GM19240 (cell line): ENCODE results near the gene TMPRSS15.

ENCODE experiments used
- DNase-seq: peaks from one replicate; pipeline ENCODE4 v3.0.0; 2011; ENCODE audit warnings: low spot score; ENCODE audit not compliant: insufficient read length

Gene TMPRSS15

DNA sequence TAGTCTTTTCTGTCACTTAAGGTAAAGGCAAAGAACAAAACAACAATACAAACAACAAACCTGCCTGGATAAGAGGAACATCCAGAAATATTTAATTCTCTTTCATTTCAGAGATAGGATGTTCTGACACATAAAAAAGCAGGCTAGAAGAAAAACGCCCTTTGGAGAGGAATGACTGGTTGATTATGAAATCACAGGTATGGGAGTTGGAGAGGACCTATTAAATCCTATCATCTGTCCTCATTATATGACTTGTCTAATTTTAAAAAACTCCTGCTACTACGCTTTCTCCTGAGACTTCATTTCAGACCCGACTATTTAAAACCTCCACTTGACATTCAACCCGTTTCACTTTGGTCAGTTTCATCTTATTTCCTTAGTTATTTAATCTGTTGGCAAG lies 54.1 kb downstream of the TMPRSS15 start:
- DNase-seq = no peak

DNA sequence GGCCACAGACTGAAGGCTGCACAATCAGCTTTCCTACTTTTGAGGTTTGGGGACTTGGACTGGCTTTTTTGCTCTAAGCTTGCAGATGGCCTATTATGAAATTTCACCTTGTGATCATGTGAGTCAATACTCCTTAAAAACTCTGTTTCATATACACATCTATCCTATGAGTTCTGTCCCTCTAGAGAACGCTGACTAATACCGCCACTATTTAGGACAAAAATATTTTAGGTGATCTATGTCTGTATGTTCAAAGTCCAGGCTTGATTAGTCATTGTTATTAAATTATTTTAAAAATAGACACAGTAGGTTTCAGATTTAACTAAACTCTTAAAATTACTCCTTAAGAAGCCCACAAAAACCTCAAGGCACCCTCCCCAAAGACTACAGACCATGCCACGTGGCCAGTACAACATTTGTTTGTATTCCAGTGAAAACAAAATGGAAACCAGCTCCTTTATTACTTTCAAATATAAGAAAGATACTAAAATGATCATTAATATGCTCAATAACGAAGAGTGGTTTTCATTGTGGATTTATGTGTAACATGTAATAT lies 63.1 kb downstream of the TMPRSS15 start:
- no peak for DNase-seq

DNA sequence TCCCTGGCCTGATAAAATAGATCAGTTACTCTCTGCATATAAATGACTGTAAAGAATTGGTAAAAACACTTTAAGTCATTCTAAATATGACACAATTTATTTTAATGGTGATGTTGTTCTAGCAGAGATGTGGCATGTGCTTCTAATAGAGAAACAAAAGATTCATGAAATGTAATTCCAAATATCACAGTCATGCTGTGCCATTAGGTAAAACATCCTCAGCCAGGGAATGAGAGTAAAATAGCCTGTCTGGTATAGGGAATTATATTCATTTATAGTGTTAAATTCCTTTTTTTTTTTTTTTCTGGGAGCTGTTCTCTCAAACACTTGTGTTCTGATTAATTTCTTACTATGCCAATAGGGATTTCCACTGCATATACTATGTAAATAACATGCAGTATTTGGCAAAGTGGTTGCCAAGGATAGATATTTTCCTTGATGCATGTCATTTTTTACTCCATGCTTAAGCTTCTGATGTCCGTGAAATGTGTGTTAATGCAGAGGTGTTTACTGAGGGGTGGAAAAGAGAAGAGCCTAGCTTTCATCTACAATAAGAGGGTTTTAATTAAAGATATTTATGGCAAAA lies 67.8 kb downstream of the TMPRSS15 start:
- no peak for DNase-seq

DNA sequence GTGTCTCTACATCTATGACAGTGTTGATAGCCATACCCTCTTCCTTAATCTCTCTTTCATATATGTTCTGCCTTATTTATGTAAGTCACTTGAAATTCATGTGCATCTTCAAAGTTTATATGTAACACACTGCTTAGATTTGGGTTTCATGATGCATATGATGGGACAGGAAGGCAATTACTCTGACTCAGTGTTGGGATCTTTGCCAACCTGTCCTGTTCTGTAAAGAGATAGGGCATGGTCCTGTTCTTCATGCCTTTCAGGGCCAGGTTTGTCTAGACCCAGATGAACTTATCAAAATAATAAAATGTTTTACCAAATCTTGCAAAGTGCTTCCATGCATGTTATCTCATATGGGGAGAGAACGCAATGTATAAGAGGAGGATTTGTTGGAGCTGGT lies 69.5 kb downstream of the TMPRSS15 start:
- DNase-seq = no peak

DNA sequence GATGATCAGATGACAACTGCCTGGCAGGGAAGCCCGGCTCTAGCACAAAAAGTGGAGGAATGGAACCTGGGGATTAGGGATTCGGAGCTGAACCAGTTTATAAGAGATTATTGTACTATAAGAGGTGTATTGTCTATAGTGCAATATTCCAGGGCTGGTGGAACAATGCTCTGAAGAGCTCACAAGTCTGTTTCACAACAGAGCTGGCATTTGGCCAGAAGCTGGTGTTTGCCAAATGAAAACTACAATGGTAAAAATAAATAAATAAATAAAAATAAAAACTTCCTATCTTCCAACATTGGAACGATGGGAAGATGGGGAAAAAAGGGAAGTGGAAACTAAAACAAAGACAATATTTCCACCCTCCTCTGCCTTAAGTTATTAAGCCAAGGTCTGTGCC lies 85.4 kb downstream of the TMPRSS15 start:
- DNase-seq = no peak

DNA sequence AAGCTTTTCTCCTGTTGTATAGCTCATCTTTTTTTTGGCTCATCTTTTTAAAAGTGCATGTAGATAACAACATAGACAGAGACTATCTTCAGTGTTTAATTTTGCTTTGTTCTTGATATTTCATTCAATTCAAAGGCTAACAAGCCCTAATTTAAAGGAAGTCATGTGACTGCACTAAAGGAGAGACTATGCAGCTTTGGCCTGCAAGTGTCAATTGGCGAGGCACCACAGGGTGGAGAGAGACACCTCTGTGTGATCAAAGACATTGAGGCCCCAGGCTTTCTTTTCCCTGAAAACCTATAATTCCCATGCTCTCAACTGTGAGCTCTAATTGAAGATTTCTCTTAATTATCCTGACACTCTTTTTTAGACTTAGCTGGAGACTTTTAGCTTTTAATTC lies 105.4 kb downstream of the TMPRSS15 start:
- DNase-seq = no peak

DNA sequence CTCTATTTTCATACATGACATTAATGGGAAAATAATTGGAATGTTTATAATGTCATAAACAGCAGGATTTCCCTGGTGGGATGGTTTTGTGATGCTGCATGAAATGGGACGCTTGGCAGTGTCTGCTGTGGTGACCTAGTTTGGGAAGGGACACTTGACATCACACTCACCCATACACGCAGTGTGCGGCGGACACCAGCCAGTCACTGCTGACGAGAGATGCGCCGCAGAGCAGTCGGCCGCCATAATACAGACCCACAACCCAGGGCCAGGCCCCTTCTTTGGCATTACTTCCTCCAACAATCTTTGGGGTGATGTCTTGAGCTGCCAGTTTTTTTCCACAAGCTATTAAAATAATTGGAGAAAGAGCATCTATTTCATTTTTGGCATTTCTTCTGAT lies 109.5 kb downstream of the TMPRSS15 start:
- no peak for DNase-seq

DNA sequence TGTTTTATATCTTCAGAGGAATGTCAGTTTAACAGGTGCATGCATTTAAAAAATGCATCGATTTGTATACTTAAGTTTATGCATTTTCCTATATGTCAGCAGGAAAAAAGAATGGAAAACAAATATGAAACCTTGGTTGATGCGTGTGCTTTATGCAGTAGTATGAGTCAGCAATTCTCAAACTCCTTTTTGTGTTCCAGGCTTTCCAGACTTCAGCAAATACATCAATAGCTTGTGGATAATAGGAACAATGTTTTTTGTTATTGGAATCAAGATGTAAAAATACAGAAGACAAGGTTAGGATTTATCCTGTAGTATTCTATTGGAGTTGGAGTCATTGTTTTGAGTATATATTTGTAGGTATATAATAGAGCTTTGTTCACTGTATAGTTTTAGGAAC lies 113.7 kb downstream of the TMPRSS15 start:
- no peak for DNase-seq

DNA sequence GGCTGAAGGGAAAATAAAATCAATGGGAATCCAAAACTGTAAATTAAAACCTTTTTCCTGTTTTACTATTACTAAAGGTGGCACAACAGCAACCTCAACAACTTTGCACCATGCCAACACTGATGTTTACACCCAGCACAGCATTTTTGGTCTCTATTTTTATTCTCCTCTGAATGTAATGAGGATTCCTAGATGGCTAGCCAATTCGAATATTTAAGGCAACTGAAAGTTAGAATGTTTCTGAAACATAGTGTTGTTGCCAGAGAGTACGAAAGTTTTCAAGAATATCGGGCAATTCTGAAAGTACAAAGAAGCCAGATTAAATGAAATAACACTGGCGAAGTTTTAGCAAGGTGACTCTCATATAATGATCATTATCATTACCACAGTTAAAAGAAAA lies 118.2 kb downstream of the TMPRSS15 start:
- no peak for DNase-seq

DNA sequence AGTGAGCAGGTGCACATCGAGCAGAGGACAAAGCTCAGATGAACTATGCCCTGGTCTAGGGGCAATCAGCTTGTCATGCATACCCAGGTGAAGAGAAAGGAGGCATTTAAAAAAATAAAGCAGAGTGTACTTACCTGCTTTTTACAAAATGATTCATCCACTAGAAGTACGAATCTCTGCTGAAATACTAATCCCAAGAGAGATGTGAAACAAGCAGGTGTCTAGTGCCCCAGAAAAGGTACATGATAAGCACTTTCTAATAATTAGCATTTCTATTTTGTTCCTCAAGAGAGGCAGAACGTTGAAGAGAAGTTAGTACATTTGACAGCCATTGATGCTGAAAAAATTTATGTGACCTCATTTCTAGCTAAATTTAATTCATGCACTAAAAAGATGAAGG lies 127.8 kb downstream of the TMPRSS15 start:
- DNase-seq = no peak

DNA sequence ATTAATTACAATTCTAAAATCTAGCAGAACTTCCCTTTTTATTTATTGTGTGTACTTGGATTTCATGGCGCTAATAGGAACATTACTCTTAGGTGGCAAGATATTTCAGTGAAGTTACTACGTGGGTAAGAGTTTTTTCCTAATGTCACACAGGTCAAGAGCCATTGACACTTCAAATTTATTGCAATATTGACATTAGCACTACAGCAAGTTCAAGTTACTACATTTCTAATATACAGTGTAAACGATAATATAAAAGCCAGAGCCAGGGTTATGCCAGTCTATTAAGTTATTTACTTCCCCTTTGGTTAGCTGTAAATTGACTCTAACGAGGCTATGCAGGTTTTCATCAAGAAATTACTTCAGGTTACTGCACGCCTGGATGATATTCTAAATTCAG lies 129.2 kb downstream of the TMPRSS15 start:
- DNase-seq = no peak

DNA sequence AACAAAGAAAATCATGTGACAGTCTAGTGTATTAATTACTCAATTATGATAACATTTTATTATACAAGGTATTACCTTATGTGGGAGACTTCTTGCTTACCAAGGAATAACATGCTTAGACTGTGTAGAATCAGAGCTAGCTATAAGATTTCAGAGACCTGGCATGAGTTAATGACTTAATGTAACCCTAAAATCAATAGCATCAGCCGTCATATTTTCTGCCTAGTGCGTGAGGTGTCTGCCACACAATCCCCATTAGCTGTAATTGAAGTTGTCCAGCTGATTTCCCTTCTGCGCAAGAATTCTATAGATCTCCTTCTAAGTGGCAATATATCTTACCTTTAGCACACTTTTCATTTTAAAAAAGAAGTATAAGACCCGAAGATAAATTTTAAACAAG lies 130.2 kb downstream of the TMPRSS15 start:
- no peak for DNase-seq

DNA sequence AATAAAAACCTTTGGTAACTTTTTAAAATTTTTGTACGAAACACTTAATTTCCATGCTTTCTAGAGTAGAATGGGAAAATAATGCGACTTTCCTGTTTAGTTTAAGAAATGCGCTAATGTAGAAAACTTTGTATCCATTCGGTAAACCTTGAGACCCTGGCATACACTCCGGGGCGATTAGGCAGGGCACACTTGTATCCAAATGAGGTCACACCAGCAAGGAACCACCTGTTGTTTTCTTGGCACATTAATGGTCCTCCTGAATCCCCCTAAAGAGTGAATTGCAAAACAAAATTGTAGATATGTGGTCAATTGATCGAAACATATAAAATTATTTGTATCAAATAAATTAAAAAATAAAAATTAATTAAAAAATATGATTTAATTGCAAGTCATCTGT lies 133.7 kb downstream of the TMPRSS15 start:
- DNase-seq = no peak

DNA sequence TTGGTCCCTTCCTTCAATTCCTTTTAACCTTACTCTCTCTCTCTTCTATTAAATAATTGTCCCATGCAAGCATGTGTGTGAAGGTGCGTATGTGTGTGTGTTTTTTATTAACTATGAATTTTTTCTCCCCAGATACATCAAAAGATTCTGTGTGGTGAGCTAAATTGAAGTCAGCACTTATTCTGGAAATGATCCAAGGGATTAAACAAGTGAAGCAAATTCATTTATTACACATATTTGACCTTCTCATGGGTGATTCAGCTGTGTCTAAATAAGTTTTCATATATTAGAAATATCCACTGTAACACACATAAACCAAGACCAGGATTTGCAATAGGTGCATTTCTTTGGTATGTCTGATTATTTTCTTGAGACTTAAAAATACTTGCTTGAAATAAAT lies 134.7 kb downstream of the TMPRSS15 start:
- no peak for DNase-seq

DNA sequence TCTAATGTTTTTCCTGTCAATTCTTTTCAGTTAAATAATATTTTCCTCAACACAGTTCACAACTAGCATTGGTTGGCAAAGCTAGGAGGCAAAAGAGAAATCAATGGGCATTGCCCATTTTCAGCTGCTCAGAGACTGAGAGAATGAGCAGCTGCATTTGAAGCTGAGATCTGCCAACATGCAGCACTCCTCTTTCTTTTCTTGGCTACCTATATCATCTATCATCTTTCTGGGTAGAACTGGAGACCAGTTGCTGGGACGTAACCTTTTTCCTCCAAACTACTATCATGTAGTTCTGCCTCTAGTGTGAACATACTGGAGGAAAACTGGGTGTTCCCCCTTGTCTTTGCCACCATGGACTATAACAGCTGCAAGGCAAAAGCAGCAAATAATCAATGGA lies 136.1 kb downstream of the TMPRSS15 start:
- no peak for DNase-seq

DNA sequence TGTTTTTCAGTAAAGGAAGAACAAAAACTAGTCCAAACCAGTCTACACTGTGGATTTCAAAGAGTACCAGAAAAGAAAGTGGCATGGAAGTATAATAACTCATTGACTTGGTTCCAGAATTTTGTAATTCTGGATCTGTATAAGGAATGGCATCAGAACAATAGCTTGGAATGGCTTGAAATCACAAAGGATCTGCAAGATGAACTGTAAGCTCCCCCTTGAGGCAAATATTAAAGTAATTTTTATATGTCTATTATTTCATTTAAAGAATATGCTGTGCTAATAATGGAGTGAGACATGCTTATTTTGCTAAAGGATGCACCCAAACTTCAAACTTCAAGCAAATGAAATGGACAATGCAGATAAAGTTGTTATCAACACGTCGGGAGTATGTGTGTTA lies 137.6 kb downstream of the TMPRSS15 start:
- no peak for DNase-seq

DNA sequence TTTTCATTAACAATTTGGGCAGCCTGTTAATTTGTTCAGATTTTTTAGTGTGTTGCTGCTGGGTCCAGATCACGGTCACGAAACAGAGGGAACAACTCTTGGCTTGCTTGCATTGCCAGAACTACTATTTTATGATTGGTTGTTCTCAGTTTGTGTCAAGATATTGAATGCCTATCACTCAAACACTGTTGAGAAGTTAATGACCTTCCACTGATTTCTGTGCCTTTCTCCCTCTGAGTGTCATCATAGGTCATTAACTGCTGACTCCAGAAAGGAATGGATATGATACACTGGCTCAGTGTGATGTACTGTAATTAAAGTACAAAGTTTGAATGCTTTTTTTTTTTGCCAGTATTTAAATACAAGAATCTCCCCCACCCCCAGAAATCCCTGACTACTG lies 149.8 kb downstream of the TMPRSS15 start:
- DNase-seq = no peak

DNA sequence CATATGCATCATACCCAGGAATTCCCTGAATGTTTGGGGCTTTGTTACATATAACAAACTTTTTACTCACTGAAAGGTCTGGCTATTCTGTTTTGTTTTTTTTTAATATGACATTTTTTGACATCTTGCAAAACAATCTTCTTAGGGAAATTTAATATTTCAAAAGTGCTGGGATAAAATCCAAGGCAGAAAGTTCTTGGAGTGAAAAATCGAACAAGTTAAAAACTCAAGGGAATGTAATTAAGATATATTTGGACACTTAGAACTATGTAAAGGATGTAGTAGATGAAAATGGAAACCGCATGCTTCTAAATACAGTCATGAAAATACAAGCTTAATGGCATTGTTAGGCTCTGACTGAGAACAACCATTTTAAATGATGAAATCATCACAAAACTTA lies 150.4 kb downstream of the TMPRSS15 start:
- no peak for DNase-seq

DNA sequence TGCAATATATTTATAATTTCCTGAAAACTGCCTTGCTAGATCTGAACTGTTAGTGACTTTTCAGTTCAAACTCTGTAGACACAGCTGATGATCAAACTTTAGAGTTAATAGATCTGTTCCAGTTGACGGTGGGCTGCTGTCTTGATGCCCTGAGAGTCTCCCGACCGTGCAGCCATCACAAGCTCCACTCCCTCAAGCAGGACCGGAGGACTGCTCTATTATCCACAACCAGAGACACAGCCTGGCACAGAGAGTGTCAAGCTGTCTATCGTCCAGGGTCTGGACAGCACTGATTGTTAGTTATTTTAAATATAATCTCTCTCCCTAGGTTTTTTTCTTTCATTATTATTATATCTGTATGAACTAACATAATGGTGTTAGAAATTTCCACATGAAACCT lies 150.9 kb downstream of the TMPRSS15 start:
- DNase-seq = no peak

DNA sequence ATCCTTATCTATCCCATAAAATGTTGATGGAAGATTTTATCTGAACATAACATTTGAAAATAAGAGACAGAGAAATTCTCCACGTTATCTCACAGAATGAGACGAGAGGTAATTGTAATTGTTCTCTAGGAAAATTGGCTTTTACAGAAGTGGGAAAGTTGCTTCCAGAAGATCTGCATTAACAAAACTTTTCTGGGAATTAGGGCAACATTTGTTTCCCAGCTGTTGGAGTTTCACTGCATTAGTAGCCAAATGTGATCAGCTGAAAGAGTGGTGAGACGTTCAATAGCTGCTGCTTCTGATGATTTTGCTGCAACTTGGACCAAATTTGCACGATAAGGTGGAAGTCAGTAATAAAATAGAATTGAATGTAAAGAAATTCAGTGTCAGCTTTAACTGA lies 151.3 kb downstream of the TMPRSS15 start:
- no peak for DNase-seq

DNA sequence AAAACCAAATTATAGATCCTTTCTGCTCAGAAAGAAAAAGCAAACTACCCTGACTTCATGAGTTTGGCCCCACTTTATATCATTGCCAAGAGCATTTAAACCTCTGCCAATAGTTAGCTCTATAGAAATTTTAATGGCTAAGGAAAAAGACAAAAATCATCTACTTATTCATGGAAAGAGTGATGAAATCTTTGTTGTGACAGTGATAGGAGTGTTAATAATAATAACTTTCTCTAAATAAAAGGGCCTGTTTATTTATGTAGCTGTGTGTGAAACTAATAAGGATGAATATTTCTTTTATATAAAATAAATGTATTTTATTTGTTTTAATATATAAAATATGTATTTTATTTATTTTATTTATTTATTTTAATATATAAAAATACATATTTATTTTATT lies 152.5 kb downstream of the TMPRSS15 start:
- DNase-seq = no peak

DNA sequence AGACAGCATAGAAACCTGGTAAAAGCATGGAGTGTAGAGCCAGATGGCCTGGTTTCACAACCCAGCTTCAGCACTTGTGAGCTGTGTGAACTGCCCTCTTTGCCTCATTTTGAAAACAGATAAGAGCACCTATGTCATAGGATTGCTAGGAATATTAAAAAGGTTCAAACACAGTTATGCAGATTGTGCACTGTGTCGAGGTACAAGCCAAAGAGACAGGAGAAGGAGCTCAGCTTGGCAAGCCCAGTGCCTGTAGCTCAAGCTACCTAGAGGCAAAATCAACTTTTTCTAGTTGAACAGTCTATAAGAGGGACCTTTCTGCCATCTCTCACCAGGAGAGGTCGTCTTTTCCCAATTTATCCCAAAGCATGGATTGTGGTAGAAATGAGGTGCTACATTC lies 153.9 kb downstream of the TMPRSS15 start:
- DNase-seq = no peak

DNA sequence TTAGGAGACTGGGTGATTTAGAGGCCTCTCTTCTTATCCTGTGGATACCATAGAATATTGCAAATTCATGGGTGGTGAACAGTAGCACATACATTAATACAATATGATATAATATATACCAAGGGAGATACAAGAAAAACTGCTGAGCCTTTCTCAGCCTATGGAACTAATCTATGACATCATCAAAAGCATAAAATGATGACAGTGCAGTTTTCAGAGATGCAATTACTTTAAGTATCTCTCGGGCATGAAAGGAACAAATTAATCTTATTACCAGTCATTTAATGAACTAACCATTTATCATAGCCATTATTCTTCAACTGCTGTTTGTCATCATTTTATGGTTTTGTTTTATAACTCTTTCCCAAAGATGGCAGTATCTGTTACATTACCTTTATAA lies 155.4 kb downstream of the TMPRSS15 start:
- no peak for DNase-seq

DNA sequence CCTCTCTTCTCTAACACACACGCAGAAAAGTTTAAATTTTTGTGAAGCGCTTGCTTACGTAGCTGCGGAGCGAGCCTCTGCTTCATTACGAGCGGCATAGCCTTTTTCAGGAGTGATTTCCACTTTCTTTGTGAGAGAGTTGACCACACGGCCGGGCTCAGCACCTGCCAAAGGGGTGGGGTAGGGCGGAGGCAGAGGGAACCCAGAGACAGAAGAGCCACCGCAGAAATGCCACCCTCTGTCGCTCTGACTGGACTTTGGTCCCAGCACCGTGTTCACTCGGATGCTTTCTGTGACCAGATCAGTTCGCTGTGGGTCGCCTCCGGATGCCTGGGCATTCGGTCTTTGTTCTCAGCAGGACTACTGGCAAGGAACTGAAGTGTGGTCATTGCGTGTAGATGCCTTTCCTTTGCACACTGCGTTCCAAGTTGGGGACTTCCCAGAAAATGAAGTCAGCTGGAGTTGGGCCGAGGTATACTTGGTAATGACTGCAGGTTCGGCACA lies 158.1 kb downstream of the TMPRSS15 start:
- no peak for DNase-seq
